ENCODE data around the gene COX5B.
"Not testable (repeated sequence)": the region's sequence is repeated elsewhere in the genome, so short reads cannot be mapped to it uniquely, and the experiment has no call there.

The COX5B gene

GRCh38 chr2:97645695-97646629, at the start of gene COX5B:
COX5B (plus strand) TSS chr2:97646062; CDS start chr2:97646087, 25 bp downstream.
- DNase-seq = peak; percentile 98

GRCh38 chr2:97596180-97596579, 49.7 kb upstream of the COX5B start:
- not testable (repeated sequence) for DNase-seq

GRCh38 chr2:97601537-97601936, 44.3 kb upstream of the COX5B start:
- not testable (repeated sequence) for DNase-seq

- not testable (repeated sequence) for DNase-seq
These were observed 40.8 kb upstream of the COX5B start for GRCh38 chr2:97605109-97605508.

- not testable (repeated sequence) for DNase-seq
These were observed 40.1 kb upstream of the COX5B start for GRCh38 chr2:97605524-97606339.

- not testable (repeated sequence) for DNase-seq
These were observed 37.1 kb upstream of the COX5B start for GRCh38 chr2:97608745-97609144.

GRCh38 chr2:97611895-97612294, 34.0 kb upstream of the COX5B start:
- DNase-seq = not testable (repeated sequence)

GRCh38 chr2:97615746-97616145, 30.1 kb upstream of the COX5B start:
- DNase-seq = not testable (repeated sequence)

- no peak for DNase-seq
These were observed 28.0 kb upstream of the COX5B start for GRCh38 chr2:97617911-97618310.

GRCh38 chr2:97618939-97619827, 26.7 kb upstream of the COX5B start:
- not testable (repeated sequence) for DNase-seq

- not testable (repeated sequence) for DNase-seq
These were observed 25.4 kb upstream of the COX5B start for GRCh38 chr2:97620492-97620891.

GRCh38 chr2:97622976-97623375, 22.9 kb upstream of the COX5B start:
- DNase-seq = not testable (repeated sequence)

GRCh38 chr2:97625354-97626048, 20.4 kb upstream of the COX5B start:
- not testable (repeated sequence) for DNase-seq

- not testable (repeated sequence) for DNase-seq
These were observed 19.8 kb upstream of the COX5B start for GRCh38 chr2:97626049-97626430.

GRCh38 chr2:97644023-97644717, 1.7 kb upstream of the COX5B start:
- DNase-seq = no peak

GRCh38 chr2:97645112-97645694, 659 bp upstream of the COX5B start:
- peak; percentile 52 for DNase-seq

- no peak for DNase-seq
These were observed 1.1 kb downstream of the COX5B start for GRCh38 chr2:97646977-97647376.

GRCh38 chr2:97651114-97651513, 5.3 kb downstream of the COX5B start:
- DNase-seq = no peak

- no peak for DNase-seq
These were observed 7.6 kb downstream of the COX5B start for GRCh38 chr2:97653473-97653872.

- DNase-seq = no peak
These were observed 8.0 kb downstream of the COX5B start for GRCh38 chr2:97653874-97654273.

GRCh38 chr2:97654309-97654708, 8.4 kb downstream of the COX5B start:
- no peak for DNase-seq
